NCI-H2196 treated with DMSO at 0.1 percent for 48 hours (cell line): ENCODE data around the gene B3GNT8.
"Not testable (repeated sequence)": the region's sequence is repeated elsewhere in the genome, so short reads cannot be mapped to it uniquely, and the experiment has no call there.

Experiments used
- DNase-seq: peaks from one replicate; lab custom pipeline; 2025; ENCODE audit not compliant: unreplicated experiment; lab: John Stamatoyannopoulos, UW

B3GNT8 gene, protein sequence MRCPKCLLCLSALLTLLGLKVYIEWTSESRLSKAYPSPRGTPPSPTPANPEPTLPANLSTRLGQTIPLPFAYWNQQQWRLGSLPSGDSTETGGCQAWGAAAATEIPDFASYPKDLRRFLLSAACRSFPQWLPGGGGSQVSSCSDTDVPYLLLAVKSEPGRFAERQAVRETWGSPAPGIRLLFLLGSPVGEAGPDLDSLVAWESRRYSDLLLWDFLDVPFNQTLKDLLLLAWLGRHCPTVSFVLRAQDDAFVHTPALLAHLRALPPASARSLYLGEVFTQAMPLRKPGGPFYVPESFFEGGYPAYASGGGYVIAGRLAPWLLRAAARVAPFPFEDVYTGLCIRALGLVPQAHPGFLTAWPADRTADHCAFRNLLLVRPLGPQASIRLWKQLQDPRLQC

DNA sequence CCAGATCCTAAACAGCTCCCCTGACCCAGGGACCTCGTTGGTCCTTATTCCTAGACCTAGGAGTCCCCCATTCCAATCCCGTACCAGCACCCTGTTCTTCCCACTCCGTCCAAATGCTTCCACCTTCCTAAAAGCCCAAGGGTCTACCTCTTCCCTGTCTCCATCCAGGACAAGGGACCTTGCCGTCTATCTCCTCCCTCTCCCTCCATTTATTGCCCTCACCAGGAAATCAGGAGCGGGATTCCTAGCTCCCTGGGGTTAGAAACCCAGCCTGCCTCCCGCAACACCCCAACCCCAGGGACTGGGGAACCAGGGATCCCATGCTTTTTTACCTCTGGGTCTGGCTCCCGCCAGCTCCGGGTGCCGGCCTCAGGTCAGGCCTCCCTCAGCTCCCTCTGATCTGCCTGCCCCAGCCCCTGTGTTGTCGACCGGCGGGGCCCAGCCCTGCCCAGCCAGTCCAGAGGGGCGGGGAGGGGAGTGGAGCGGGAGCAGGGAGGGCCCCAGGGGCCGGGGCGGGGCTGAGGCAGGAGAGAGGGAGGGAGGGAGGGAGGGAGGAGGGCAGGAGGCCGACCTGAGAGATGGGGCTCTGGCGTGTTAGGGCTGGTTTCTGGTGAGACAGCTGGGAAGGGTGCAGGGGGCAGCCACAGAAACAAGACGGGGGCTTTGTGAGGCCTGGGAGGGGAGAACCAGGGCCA lies at the start of gene B3GNT8:
Gene B3GNT8 (minus strand): TSS at position 423 of the 695 bp plus-strand sequence. CDS start 596 bp downstream, outside the sequence.
- DNase-seq = peak; percentile 75

- no peak for DNase-seq
These were observed 49.4 kb upstream of the B3GNT8 start for GRCh38 chr19:41476583-41476982.

DNA sequence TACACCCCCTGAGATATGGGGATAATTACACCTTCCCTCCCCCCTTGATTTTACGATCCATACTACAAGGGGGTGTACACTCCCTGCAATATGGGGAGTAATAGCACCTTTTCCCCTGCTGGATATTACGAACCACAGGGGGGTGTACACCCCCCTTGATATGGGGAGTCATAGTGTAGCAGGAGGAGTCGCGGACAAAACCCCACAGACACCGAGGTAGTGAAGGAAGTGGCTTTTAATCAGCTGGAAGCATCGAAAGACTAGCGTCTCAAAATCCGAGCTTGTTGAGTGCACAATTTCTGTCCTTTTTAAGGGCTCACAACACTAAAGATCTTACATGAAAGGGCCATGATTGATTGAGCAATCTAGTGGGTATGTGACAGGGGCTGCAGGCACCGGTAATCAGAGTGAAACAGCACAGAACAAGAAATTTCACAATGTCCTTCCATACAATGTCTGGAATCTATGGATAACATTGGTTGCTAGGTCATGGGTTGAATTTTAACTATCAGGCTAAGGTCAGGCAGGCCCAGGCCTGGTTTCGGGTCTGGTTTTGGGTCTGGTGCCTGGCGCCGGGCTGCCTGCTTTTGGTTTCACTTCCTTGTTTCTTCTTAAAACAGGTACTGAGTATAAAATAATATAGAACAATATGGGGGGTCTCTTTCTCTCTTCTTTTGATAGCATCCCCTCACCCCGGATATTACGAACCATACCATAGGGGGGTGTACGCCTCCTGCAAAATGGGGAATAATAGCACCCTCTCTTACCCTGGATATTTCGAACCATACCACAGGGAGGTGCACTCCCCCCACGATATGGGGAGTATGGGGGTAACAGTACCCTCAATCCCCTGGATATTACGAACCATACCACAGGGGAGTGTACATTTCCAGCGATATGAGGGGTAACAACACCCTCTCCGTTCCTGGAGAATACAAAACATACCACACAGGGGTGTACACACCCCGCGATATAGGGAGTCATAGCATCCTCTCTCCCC lies 36.4 kb upstream of the B3GNT8 start:
- not testable (repeated sequence) for DNase-seq

GRCh38 chr19:41462497-41462896 lies 35.3 kb upstream of the B3GNT8 start:
- DNase-seq = no peak

DNA sequence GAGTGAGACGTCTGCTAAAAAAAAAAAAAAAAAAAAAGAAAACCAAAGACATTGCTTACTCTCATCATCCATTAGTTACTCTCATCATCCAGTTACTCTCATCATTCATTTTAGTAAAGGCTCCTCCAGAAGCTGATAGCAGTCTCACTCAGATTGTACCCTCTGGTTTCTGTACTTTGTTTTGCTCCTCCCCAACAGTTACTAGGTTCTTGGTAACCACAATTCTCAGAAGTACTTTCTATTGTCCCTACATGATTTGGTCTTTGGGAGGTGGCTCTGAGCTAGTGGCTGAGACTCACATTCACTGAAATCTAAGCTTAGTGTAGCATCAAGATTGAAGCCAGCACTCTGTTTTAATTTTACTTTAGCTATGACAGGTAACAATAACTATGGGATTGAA lies 30.1 kb upstream of the B3GNT8 start:
- DNase-seq = no peak

- no peak for DNase-seq
These were observed 29.3 kb upstream of the B3GNT8 start for GRCh38 chr19:41456342-41456918.

- no peak for DNase-seq
These were observed 28.8 kb upstream of the B3GNT8 start for GRCh38 chr19:41455936-41456335.

DNA sequence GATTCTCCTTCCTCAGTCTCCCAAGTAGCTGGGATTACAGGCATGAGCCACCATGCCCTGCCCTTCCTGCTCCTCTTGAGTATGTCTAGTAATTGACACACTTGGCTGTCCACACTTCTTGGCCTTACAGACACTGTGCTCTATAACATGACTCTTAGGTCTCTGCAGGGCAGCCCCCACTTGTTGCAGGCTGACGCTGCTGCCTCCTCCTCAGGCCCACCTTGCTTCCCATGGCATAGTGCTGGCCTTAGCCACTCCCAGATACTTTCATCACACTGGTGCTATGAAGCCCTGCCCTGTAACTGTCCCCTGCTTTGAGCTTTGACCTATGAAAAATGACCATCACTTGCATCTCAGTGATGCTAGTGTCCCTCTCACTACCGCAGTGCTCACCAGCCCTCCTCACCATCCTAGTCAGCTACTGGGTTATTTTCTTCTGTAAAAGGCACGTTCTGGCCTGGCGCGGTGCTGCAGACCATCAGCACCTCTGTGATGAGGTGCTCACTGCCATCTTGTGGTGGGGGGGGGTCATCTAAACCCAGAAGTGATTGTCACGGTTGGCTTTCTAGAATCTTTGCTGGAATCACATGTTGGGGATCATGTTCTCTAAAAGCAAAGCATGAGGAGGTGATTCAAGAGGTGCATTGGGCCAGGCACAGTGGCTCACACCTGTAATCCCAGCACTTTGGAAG lies 25.6 kb upstream of the B3GNT8 start:
- DNase-seq = no peak

DNA sequence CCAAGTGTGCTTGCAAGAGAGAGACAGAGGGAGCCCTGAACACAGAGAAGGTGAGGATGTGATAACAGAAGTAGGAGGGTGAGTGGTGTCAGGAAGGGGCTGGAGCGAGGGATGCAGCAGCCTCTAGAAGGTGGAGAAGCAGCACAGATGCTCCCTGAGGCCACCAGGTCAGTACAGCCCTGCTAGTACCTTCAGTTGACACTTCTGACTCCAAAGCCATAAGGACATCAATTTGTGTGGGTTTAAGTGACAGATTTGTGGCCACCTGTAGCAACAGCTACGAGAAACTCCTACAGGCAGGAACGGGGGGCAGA lies 22.6 kb upstream of the B3GNT8 start:
- no peak for DNase-seq

- DNase-seq = peak; percentile 62
These were observed 22.1 kb upstream of the B3GNT8 start for GRCh38 chr19:41449079-41449864.

DNA sequence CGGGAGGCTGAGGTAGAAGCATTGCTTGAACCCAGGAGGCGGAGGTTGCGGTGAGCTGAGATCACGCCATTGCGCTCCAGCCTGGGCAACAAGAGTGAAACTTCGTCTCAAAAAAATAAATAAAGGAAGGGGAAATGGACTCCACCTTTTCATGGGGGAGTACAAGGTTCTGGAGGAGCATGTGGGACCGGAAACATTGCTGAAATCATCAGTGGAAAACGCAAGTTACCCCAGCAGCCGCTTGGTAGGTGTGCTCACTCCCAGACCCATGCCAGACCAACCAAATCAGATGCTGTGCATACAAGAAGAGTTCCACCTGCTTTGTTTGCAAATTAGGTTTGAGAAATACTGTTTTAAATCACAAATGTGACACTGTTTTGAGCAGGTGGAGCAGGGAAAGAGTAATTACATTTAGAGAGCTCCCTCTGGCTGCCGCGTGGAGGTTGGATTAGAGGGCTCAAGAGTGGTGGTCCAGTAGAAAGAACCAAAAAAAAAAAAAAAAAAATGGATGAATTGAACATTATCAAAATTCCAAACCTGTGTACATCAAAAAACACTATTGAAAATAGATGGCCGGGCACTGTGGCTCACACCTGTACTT lies 20.7 kb upstream of the B3GNT8 start:
- DNase-seq = no peak

- DNase-seq = no peak
These were observed 18.4 kb upstream of the B3GNT8 start for GRCh38 chr19:41445575-41445974.

DNA sequence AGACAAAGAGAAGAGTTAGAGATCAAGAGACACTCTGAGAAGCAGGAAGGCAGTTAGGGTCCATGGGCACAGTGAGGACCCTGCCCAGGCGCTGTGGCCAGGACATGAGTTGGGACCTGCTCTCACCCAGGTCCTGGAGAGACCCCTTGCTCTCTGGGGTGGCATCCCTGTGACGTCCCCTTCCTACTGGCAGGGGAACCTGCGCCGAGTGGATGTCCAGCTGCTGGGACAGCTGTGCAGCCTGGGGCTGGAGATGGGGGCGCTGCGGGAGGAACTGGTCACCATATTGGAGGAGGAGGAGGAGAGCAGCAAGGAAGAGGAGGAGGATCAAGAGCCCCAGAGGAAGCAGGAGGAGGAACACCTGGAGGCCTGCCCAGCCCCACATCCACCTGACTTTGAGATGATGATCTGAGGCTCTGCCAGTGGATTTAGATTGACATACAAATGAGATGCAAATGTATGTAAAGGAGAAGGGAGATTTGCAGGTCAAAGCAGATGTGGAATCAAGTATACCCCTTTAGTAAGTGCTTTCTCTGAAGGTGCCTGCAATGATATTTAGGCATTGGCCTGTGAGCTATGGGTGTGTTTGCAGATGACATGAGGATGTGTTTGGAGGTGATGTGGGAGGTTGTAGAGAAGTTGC lies 16.8 kb upstream of the B3GNT8 start:
- no peak for DNase-seq

GRCh38 chr19:41442473-41443355 lies 15.5 kb upstream of the B3GNT8 start, which contains the start of gene ERICH4:
Gene ERICH4, plus strand, starts transcription at chr19:41443156. Its CDS starts 14 bp downstream, at chr19:41443170.
- DNase-seq = no peak

DNA sequence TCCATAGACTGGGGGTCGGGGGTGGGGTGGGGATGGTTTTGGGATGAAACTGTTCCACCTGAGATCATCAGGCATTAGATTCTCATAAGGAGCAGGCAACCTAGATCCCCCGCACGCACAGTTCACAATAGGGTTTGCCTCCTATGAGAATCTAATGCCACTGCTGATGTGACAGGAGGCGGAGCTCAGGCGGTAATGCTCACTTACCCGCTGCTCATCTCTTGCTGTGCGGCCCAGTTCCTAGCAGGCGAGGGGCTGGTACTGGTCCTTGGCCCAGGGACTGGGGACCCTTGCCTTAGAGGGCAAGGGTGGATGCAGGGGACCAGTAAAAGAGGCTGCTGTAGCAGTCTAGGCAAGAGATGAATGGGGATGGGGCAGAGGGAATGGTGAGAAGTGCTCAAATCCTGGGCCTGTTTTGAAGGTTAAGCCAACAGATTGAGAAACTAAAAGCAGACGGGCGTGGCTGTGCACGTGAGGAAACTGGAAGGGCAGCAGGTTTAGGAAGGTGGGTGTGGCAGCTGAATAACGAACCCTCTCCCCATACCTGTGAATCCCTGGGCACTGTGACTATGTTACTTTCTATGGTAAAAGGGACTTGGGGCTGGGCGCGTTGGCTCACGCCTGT lies 14.3 kb upstream of the B3GNT8 start:
- DNase-seq = no peak

DNA sequence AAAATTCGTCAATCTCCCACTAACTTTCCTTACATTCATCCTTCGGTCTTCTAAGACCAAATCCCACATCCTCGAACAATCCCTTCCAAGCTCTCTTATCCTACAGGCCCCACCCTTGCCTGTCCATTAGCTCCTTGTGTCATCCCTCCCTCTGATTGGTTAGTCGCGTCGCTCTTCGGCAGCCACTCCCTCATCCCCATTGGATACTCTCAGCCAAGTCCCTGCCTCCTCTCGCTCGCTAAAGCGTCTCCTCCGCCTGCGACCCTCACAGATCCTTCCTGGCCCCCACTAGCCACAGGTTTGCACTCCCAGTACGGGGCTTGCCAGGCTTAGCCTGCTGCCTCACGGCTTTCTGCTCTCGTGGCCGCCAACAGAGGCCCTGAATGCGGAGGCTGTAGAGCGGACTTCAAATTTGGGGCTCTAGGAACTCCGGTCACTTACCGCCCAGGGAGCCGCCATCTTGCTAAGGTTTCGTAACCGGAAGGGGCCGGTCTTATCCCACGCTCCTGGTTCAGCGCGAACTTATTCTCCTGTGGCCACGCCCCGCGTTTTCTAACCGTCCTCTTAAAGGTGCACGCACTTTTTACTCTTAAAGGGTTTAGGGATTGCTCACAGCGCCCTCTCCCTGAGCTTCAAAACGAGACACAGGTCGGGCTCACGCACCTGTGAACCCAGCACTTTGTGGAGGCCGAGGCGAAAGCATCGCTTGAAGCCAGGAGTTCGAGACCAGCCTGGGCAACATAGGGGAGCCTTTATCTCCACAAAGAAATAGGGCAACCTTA lies 12.5 kb upstream of the B3GNT8 start, which contains the start of gene DMAC2:
Gene DMAC2 (minus strand): TSS at position 472 of the 782 bp plus-strand sequence. CDS start 13 bp downstream, at position 459.
- peak; percentile 97 for DNase-seq
